Measurements from ENCODE around the gene LIMK2.

DNA sequence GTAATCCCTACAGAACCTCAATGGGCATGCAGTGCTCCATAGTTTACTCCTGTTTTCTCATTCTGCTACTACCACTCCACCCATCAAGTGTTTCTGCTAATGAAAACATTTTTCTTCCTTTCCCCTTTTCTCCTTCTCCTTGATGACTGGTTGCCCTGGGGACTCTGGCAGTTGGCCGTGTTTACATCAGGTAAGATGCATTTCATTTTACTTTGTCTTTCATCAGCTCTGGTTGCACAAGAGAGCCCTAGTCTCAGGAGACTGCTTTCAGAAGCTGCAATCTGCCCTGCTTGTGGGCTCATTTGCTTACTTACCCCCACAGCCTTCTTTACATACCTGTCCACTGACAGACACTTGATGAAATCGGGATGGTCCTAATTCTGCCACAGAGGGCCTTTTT lies 19.6 kb upstream of the LIMK2 start:
- TF ChIP-seq CBFB (IDR thresholded peaks at IDR 0.05; ENCODE audit: low read depth) (no peak), MXI1 (IDR thresholded peaks at IDR 0.05; ENCODE audit: low read depth, low read length) (no peak), POLR2A (IDR thresholded peaks at IDR 0.05; ENCODE audit: low read depth, low read length) (no peak), FOXM1 (IDR thresholded peaks at IDR 0.05; ENCODE audit: low read depth, low read length) (no peak), USF1 (IDR thresholded peaks at IDR 0.05; ENCODE audit: borderline replicate concordance, extremely low read length, insufficient read depth, low read depth, low read length) (no peak), EP300 (IDR thresholded peaks at IDR 0.05; ENCODE audit: borderline replicate concordance in 1 of 2, control insufficient read depth in 1 of 2, low read depth in 2 of 2, low read length in 2 of 2) (no peak)
- TF ChIP-seq, protein P1, sequence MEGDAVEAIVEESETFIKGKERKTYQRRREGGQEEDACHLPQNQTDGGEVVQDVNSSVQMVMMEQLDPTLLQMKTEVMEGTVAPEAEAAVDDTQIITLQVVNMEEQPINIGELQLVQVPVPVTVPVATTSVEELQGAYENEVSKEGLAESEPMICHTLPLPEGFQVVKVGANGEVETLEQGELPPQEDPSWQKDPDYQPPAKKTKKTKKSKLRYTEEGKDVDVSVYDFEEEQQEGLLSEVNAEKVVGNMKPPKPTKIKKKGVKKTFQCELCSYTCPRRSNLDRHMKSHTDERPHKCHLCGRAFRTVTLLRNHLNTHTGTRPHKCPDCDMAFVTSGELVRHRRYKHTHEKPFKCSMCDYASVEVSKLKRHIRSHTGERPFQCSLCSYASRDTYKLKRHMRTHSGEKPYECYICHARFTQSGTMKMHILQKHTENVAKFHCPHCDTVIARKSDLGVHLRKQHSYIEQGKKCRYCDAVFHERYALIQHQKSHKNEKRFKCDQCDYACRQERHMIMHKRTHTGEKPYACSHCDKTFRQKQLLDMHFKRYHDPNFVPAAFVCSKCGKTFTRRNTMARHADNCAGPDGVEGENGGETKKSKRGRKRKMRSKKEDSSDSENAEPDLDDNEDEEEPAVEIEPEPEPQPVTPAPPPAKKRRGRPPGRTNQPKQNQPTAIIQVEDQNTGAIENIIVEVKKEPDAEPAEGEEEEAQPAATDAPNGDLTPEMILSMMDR (IDR thresholded peaks at IDR 0.05 in 2 of 3, conservative IDR thresholded peaks at IDR 0.05 in 1 of 3; ENCODE audit: control insufficient read depth in 2 of 3, extremely low read depth in 1 of 3, insufficient read depth in 1 of 3, low read depth in 3 of 3, low read length in 3 of 3), result no peak
- TF ChIP-seq, protein P2, sequence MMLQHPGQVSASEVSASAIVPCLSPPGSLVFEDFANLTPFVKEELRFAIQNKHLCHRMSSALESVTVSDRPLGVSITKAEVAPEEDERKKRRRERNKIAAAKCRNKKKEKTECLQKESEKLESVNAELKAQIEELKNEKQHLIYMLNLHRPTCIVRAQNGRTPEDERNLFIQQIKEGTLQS (IDR thresholded peaks at IDR 0.05; ENCODE audit: borderline replicate concordance, extremely low read depth, low read depth, low read length), result no peak
- TF ChIP-seq, protein P3, sequence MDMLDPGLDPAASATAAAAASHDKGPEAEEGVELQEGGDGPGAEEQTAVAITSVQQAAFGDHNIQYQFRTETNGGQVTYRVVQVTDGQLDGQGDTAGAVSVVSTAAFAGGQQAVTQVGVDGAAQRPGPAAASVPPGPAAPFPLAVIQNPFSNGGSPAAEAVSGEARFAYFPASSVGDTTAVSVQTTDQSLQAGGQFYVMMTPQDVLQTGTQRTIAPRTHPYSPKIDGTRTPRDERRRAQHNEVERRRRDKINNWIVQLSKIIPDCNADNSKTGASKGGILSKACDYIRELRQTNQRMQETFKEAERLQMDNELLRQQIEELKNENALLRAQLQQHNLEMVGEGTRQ (IDR thresholded peaks at IDR 0.05; ENCODE audit: borderline replicate concordance, low read depth, low read length), result no peak
- TF ChIP-seq, protein P4, sequence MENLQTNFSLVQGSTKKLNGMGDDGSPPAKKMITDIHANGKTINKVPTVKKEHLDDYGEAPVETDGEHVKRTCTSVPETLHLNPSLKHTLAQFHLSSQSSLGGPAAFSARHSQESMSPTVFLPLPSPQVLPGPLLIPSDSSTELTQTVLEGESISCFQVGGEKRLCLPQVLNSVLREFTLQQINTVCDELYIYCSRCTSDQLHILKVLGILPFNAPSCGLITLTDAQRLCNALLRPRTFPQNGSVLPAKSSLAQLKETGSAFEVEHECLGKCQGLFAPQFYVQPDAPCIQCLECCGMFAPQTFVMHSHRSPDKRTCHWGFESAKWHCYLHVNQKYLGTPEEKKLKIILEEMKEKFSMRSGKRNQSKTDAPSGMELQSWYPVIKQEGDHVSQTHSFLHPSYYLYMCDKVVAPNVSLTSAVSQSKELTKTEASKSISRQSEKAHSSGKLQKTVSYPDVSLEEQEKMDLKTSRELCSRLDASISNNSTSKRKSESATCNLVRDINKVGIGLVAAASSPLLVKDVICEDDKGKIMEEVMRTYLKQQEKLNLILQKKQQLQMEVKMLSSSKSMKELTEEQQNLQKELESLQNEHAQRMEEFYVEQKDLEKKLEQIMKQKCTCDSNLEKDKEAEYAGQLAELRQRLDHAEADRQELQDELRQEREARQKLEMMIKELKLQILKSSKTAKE (IDR thresholded peaks at IDR 0.05; ENCODE audit: low read depth, poor library complexity, severe bottlenecking), result no peak

Measured in GM12878 (cell line).